Kidney (tissue), 14 donors: ENCODE measurements around the gene ATE1. TPM values are rescaled to one million over a fixed set of nuclear protein-coding genes. Genes with fewer than 3 reads are reported as not detected.
A peak's percentile ranks its signal among the peaks of the same experiment; 100 is the strongest.

Experiments used
- DNase-seq, 5 donors: peaks; one replicate each; pipeline ENCODE4 v3.0.0-alpha.2; 2013 to 2020
- FAIRE-seq: peaks from 2 replicates; lab custom pipeline; 2012; peaks lifted over from hg19 to GRCh38; lab: Jason Lieb, UNC
- H3K27ac ChIP-seq, 2 donors: one replicate each; pipeline ENCODE4 v1.7.0; 2013; ENCODE audit warnings: low read depth in 2 of 2, low read length in 2 of 2, inconsistent platforms in 1 of 2
- H3K27me3 ChIP-seq: one replicate; pipeline ENCODE4 v1.7.1; 2013; ENCODE audit warnings: low read length, inconsistent platforms; ENCODE audit not compliant: control insufficient read depth, insufficient read depth
- H3K36me3 ChIP-seq, 3 donors: one replicate each; pipeline versions ENCODE4 v1.7.0 to v1.7.1; 2013; ENCODE audit warnings: low read length in 3 of 3, control low read depth in 1 of 3, inconsistent platforms in 1 of 3; ENCODE audit not compliant: insufficient read depth in 3 of 3, control insufficient read depth in 2 of 3
- H3K4me1 ChIP-seq, 3 donors: one replicate each; pipeline versions ENCODE4 v1.7.0 to v1.7.1; 2013; ENCODE audit warnings: low read length in 3 of 3, inconsistent platforms in 1 of 3, low read depth in 1 of 3; ENCODE audit not compliant: control insufficient read depth in 2 of 3, insufficient read depth in 2 of 3
- H3K4me3 ChIP-seq, 3 donors: one replicate each; pipeline versions ENCODE4 v1.7.0 to v1.8.1; 2013; ENCODE audit warnings: low read length in 3 of 3, control low read depth in 1 of 3, inconsistent platforms in 1 of 3
- H3K9ac ChIP-seq, 3 donors: one replicate each; pipeline versions ENCODE4 v1.7.0 to v1.7.1; 2013; ENCODE audit warnings: low read length in 3 of 3, control low read depth in 1 of 3, inconsistent platforms in 1 of 3
- H3K9me3 ChIP-seq, 3 donors: one replicate each; pipeline versions ENCODE4 v1.7.0 to v1.7.1; 2013; ENCODE audit warnings: low read length in 3 of 3, control low read depth in 1 of 3, inconsistent platforms in 1 of 3; ENCODE audit not compliant: control insufficient read depth in 2 of 3, insufficient read depth in 1 of 3
- CTCF ChIP-seq: IDR thresholded peaks from 3 replicates; pipeline ENCODE4 v1.5.1; 2012; ENCODE audit warnings: mild to moderate bottlenecking, moderate library complexity, borderline replicate concordance; ENCODE audit not compliant: insufficient read depth; ENCODE audit errors: extremely low read depth
- intact Hi-C: fragments of 100-400 bp; cut with DNase I; formaldehyde crosslinking; loops from one replicate; pipeline ENCODE4 v1.11.1; 2022
- polyA plus RNA-seq: library from polyadenylated mRNA; stranded (reverse); fragments of 350-450 nt; fragmentation: Illumina TruSeq; extraction: RNeasy Lipid Tissue Mini Kit (QIAGEN cat#74804); gene quantifications from one replicate; pipeline ENCODE4 v1.2.3, GENCODE V29; 2014; ENCODE audit warnings: low read depth, low replicate concordance; ENCODE audit not compliant: insufficient read depth
- total RNA-seq: library from RNA; stranded (reverse); fragmentation: NEBNext Ultra II Directional; extraction: Animal tissue kit (Norgen Biotek cat#: 25700); gene quantifications from one replicate; pipeline ENCODE4 v1.2.1, GENCODE V29; 2021
- donor health status: control.
- donor health status: control.
- donor health status: control.
- donor health status: control.
- donor health status: control.
- donor health status: DM: yes; HTN: yes; CAD: no.
- donor health status: Normal renal cell carcinoma (clear cell type).

The ATE1 gene
- total and polyA plus RNA-seq, 2 donors from 2014 or later: 9.8 to 31.0 TPM

DNA sequence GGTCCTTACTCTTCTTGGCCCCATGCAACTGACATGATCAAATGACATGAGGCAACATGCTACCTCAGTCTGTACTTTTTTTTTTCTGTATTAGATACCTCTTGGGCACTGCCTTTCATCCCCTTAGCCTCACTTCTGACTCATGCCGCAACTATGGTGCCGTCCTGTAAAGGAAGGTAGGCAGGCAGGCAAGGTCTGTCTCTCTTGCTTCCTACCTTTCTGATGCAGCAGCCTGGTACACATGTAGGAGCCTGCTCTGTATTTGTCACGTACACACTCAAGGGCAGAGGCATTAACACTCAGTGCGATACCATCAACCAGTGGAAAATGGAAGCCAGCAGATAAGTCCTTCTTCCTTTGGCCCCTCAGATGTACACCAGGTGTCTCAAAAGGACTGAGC lies 146.7 kb downstream of the ATE1 start:
- H3K4me3 ChIP-seq: no peak overlapping the region
- no peak for FAIRE-seq
- H3K27me3 ChIP-seq: no peaks in the 10 kb centered on the region
- DNase-seq: no peak
- TF ChIP-seq CTCF: no peak
- H3K27ac ChIP-seq: no peak overlapping the region
- no peak overlapping the region for H3K9ac ChIP-seq
- no peaks in the 10 kb centered on the region for H3K4me1 ChIP-seq
- intact Hi-C loops: no loop called here
- no peaks in the 10 kb centered on the region for H3K36me3 ChIP-seq
- H3K9me3 ChIP-seq: no peaks in the 10 kb centered on the region

DNA sequence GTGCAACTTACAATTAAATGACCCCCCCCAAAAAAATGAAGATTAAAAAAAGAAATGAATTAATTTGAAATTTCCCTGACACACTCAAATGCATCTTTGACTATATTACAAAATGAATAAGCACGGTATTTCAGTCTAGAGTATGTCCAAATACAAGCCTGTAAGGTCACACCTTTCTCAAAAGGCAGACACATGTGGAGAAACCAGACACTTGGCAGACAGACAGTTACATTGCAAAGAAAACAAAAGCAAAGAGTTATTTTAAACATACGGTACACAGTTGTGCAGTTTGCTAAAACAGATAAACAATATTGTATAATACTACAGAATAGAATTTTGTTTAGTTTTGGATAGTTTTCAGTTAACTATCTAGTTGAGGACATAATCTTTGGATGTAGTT lies 153.0 kb downstream of the ATE1 start:
- intact Hi-C loops: no loop called here
- Histone ChIP-seq H3K27me3 (no peaks in the 10 kb centered on the region), H3K36me3 (no peaks in the 10 kb centered on the region), H3K9ac (no peak overlapping the region), H3K27ac (no peak overlapping the region), H3K9me3 (no peaks in the 10 kb centered on the region), H3K4me3 (no peak overlapping the region), H3K4me1 (no peaks in the 10 kb centered on the region)
- peak in 2 of 5 donors; percentile 35 to 51 for DNase-seq
- peak; percentile 19 for FAIRE-seq
- no peak for TF ChIP-seq CTCF

GRCh38 chr10:121774404-121774803 lies 153.4 kb downstream of the ATE1 start:
- Histone ChIP-seq H3K9me3 (no peaks in the 10 kb centered on the region), H3K4me1 (no peaks in the 10 kb centered on the region), H3K27me3 (no peaks in the 10 kb centered on the region), H3K27ac (no peak overlapping the region), H3K36me3 (no peaks in the 10 kb centered on the region), H3K9ac (no peak overlapping the region), H3K4me3 (no peak overlapping the region)
- intact Hi-C loops: no loop called here
- no peak for TF ChIP-seq CTCF
- no peak for DNase-seq
- no peak for FAIRE-seq

DNA sequence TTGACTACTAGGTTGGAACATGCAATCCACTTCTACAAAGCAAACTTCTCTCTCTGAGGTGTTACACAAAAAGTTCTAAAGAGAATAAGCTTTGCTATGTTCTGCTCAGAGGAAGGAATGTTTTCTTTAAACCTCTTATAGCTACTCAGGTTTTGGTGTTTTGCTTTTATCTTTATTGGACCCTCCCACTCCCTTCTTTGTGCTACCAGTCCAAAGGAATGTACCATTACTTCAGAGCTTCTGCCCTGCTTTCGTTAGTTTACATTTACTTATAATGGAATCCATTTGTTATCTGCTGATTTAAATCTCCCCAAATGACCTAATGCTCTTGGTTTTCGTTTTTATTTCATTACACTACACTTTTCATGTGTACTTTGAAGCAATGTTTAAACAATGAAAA lies 154.9 kb downstream of the ATE1 start:
- peak in 2 of 5 donors; percentile 54 to 55 for DNase-seq
- intact Hi-C loops: no loop called here
- Histone ChIP-seq H3K9ac (no peak overlapping the region), H3K9me3 (no peaks in the 10 kb centered on the region), H3K27me3 (no peaks in the 10 kb centered on the region), H3K36me3 (no peaks in the 10 kb centered on the region), H3K4me1 (no peaks in the 10 kb centered on the region), H3K4me3 (no peak overlapping the region), H3K27ac (no peak overlapping the region)
- TF ChIP-seq CTCF: no peak
- no peak for FAIRE-seq
